ENCODE results near the gene JADE2.
"Not testable (repeated sequence)": the region's sequence is repeated elsewhere in the genome, so short reads cannot be mapped to it uniquely, and the experiment has no call there.

JADE2 gene

DNA sequence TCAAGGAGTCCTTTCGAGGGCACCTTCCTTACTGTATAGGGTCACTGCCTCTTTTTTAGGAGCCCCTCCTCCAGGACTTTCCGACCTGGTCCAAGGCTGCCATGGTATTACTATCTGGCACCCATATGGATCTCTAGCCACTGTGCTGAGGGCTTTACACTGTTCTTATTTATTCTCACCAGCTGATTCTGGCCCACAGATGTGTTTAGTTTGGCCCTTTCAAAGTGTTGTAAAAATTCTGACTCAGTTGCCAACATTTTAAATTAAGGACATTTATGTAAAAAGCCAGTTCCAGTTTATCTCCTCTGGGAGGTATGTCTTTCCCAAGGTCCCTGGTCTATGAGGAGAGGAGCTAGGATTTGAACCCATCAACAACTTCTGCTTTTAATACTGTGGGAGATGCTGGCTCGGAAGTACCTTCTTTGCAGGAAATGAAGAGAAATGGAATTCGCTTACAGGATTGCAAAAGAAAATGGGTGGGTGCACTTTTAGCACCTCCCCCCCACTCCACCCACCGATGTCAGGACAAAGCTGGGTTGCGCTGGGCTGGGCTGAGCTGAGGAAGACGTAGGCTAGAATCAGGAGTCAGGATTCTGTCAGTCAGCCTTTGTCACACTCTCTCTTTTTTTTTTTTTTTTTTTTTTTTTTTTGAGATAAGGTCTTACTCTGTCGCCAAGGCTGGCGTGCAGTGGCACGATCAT, 7.8 kb downstream of the JADE2 start:
- DNase-seq: no peak

DNA sequence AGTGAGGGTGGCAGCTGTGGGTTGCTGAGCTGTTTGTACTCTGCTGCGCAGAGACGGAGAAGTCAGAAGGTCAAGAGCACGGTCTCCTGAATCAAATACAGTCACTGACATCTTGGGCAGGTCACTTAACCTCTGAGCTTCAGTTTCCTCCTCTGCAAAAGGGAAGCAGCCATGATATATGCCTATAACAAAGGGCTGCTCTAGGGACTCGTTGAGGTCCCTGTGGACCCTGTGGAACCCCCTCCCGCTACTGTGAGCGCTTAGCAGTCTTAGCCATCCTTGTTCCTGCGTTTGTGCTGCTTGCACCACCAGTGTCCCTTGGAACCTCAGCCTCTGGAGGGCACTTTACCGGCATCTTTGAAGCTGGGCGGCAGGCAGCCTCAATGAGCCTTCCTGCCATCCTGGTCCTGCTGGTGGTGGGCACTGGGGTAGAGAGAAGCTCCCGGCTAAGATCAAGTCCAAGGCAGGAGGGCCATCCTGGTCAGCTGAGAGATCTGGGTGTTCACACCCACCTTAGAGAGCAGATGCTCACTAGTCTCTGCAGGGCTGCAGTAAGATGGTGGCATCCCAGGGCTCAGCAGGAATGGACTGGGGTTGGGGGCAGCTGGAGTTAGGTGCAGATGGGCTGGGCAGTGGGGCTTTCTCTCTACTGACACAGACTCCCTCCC, 8.7 kb downstream of the JADE2 start:
- no peak for DNase-seq

DNA sequence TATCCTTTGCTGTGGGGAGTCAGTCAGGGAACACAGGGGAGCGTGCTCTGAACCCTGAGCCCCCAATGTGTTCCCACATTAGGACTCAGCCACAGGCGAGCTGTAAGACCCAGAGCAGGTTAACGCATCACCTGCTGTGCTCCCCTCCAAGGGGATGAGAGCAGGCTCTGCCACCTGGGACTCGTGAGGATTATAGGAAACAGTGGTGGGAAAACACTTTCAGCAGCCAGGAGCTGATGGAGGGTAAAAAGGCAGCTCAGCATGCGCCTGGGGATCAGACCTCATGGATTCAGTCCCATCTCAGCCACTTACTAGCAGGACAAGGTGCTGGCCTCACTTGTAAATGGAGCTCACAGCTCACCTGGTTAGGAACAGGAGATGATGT, 9.2 kb downstream of the JADE2 start:
- no peak for DNase-seq

DNA sequence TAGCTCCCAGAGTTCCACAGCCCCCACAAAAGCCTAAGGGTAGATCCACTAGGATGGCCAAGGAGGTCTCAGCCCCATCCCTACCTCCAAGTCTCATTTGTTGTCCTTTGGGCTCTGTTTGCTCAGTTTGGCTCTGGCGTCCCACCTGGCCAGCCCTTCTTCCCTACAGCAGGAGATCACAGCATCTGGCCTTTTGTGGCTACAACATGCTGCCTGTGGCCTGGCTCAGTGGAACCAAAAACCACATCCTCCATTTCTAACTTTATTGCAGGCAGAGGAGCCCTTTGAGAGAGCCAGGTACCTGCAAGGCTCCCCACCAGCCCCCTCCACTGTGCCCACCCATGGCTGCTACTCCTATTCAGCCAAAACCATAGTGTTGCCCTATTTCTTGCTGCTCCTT, 11.4 kb downstream of the JADE2 start:
- DNase-seq: no peak

- no peak for DNase-seq
These were observed 11.8 kb downstream of the JADE2 start for GRCh38 chr5:134537297-134537696.

GRCh38 chr5:134538296-134538695, 12.8 kb downstream of the JADE2 start:
- DNase-seq: no peak

- no peak for DNase-seq
These were observed 14.3 kb downstream of the JADE2 start for GRCh38 chr5:134539732-134540131.

- DNase-seq: no peak
These were observed 15.6 kb downstream of the JADE2 start for GRCh38 chr5:134540747-134541733.

DNA sequence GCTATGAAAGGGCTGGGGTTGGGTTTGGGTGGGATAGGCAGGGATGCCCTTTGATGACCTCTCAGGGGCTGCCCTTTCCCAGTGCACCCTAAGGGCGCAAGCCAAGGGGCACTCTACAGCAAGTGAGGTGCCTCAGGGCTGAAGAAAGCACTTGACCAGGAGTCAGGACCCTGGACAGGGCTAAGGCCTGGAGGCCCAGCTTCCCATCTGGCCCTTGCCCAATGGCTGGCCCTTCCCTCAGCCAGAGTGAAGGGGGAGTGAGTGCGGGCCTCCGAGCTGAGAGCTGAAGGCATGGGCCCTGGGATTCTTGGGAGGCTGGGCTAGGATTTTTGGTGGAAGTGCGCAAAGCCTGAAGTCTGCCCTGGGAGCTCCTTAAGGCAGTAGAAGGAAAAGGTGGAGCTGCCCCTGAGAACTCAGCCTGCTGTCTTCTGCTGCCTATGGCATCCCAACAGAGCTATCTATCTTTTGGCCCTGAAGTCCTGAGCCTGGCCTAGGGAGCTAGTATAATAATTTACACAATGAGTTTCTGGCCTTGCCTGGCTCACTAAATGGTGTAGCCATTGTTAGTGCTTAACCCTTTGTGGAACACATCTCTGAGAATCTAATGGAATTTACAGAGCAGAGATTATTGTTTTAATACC, 16.4 kb downstream of the JADE2 start:
- no peak for DNase-seq

DNA sequence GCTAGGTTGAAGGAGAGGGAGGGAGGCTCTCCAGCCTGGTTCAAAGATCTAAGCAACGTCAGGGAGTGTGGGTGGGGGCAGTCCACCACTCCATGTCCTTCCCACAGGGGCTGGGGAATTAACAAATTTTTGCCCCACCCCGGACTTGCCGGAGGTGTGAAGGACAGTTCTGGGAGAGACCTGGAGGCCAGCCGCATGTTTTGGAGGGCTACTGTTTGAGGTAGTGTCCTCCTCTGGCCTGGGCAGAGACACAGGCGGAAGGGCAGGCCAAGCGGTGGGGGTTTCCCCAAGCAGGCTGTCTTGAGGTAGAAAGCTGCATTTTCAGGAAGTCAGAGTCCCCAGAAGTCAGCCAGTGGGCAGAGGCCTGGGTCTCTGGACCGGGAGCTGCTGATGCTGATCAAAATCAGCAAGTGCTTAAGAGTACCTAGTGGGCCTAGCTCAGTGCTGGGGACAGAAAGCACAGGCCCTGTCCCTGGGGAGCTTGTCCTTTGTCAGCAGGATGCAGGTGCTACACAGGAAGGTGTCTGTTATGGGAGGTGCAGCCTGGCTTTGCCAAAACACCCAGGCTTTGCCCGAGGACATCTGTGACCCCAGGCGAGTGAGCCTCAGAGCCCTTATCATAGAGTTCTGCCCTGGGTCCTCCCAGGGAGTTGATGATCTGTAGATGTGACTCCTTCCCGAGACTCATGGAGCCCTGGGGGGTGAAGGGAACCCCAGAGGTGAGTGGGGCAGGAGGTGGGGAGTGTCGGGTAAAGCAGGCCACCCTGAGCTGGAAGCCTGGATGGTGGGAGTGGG, 18.5 kb downstream of the JADE2 start:
- no peak for DNase-seq

DNA sequence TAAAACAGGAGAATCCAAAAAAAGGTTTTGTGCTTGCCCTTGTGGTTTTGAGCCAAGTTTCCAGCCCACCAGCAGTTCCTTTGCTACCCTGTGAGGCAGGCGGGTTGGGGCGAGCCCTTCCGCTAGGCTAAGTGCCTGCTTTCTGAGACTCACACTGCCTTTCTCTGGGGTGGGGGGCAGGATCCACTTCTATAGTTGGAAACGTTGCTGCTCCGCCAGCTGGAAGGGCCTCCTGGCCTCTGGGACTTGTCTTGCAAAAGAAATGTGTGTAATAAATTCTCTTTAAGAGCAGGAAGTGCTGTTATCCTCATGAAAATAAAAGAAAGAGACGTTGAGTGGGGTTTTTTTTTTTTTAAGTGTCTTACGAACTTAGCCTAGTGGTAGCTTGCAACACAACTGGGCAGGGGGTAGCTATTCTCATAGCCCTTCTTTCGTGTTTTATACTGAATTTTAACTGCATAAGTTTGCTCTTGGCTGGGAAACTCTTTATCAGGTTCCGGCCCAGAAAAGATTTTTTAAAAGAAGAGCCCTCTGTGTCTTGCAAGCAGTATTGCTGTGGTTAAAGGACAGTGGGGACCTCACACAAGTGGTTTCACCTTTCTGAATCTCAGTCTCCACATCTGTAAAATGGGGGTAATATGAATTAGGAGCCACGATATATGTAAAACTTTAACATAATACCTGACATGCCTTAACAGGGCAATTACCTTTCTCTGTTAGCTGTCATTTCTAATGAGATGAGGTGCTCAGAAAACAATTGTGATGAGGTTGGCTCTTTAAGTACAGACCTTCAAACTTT, 19.8 kb downstream of the JADE2 start:
- no peak for DNase-seq

GRCh38 chr5:134547066-134547465, 21.6 kb downstream of the JADE2 start:
- DNase-seq: no peak

GRCh38 chr5:134547579-134547978, 22.1 kb downstream of the JADE2 start:
- DNase-seq: no peak

- no peak for DNase-seq
These were observed 22.7 kb downstream of the JADE2 start for GRCh38 chr5:134547999-134548658.

GRCh38 chr5:134549714-134550113, 24.2 kb downstream of the JADE2 start:
- DNase-seq: no peak

- DNase-seq: no peak
These were observed 25.1 kb downstream of the JADE2 start for GRCh38 chr5:134550271-134551214.

GRCh38 chr5:134551901-134552300, 26.4 kb downstream of the JADE2 start:
- DNase-seq: no peak

DNA sequence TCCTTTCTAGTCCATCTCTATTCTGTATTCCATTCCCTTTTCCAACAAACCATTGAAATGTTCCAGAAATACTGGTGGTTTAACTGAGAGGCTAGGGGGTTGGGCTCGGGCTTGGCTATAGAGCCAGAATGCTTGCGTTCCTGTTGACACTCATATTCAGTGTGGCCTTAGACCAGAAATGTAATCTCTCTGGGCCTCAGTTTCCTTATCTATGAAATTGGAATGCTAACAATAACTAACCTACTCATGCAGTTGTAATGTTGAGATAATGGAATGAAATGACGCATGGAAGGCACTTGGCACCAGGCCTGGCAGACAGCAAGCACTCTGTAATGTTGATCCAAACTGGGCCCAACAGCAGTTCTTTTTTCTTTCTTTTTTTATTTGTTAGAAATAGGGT, 26.8 kb downstream of the JADE2 start:
- DNase-seq: no peak

DNA sequence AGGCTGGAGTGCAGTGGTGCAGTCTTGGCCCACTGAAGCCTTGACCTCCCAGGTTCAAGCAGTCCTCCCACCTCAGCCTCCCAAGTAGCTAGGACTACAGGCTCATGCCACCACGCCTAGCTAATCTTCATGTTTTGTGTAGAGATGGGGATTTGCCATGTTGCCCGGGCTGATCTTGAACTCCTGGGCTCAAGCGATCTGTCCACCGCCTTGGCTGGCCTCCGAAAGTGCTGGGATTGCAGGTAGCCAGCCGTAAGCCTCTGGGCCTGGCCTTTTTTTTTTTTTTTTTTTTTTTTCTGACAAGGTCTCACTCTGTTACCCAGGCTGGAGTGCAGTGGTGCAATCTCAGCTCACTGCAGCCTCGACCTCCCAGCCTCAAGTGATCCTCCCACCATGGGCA, 27.2 kb downstream of the JADE2 start:
- DNase-seq: not testable (repeated sequence)
